K562 (cell line): ENCODE results near the gene RNF145. TPM values are rescaled to one million over a fixed set of nuclear protein-coding genes. Genes with fewer than 3 reads are reported as not detected.
A peak's percentile ranks its signal among the peaks of the same experiment; 100 is the strongest.

ENCODE experiments used
- ATAC-seq: fragments of 200-7000 bp; cut with Tn5 transposase; 3 replicates; pipeline ENCODE4 v1.9.1; 2020; ENCODE audit warnings: moderate library complexity
- BruUV-seq: library from RNA; stranded (reverse); fragments of 400-500 nt; replicated peaks from 2 replicates; lab custom pipeline; 2021; lab: Mats Ljungman, UMichigan
- CTCF ChIA-PET: fragments of 300-600 bp; formaldehyde crosslinking; extraction: SDS; loops from one replicate; lab custom pipeline; 2021; ENCODE audit warnings: low intra/inter-chr PET ratio; lab: Yijun Ruan, JAX
- POLR2A ChIA-PET: fragments of 300-600, 350-650 bp; sonication (Branson Sonifier 250); formaldehyde crosslinking; extraction: SDS; loops from one replicate; lab custom pipeline; 2021; ENCODE audit warnings: antibody characterized with exemption, inconsistent platforms; lab: Yijun Ruan, JAX
- DNase-seq, 4 experiments: peaks; one replicate each; pipeline versions ENCODE4 v3.0.0 to v3.0.0-alpha.2; 2011 to 2018; ENCODE audit warnings: low spot score in 3 of 4, mixed read lengths in 3 of 4; ENCODE audit errors: extremely low read depth in 1 of 4
- FAIRE-seq: peaks from 2 replicates; lab custom pipeline; 2011; peaks lifted over from hg19 to GRCh38; lab: Jason Lieb, UNC
- H2AFZ ChIP-seq: 2 replicates; pipeline ENCODE4 v1.6.0; 2011; ENCODE audit warnings: low read depth, low read length, control low read depth, inconsistent platforms
- H3K27ac ChIP-seq: fragments of 200-600 bp; 3 replicates; pipeline ENCODE4 v1.8.0; 2011; ENCODE audit warnings: low read depth, mild to moderate bottlenecking, control low read depth, inconsistent platforms, low read length, moderate library complexity, mixed read lengths; ENCODE audit errors: extremely low read depth
- H3K27me3 ChIP-seq, 2 experiments: fragments of 300-600 bp in 1 of 2; 2 replicates in 1 of 2; 3 replicates in 1 of 2; pipeline versions ENCODE4 v1.6.0 to v1.8.0; 2011; ENCODE audit warnings: inconsistent platforms in 2 of 2, low read length in 2 of 2, mild to moderate bottlenecking in 1 of 2, mixed read lengths in 1 of 2, moderate library complexity in 1 of 2; ENCODE audit not compliant: control insufficient read depth in 2 of 2, insufficient read depth in 2 of 2
- H3K36me3 ChIP-seq: fragments of 300-600 bp; 3 replicates; pipeline ENCODE4 v1.8.0; 2011; ENCODE audit warnings: mild to moderate bottlenecking, low read length, inconsistent platforms; ENCODE audit not compliant: control insufficient read depth, insufficient read depth
- H3K4me1 ChIP-seq, 2 experiments: fragments of 200-600 bp in 1 of 2; replicated peaks in 1 of 2; 2 replicates in 1 of 2; 3 replicates in 1 of 2; pipeline versions ENCODE4 v1.5.1 to v1.8.0; 2011; ENCODE audit warnings: inconsistent platforms in 2 of 2, low read length in 2 of 2, mild to moderate bottlenecking in 1 of 2, mixed read lengths in 1 of 2, moderate library complexity in 1 of 2; ENCODE audit not compliant: control insufficient read depth in 2 of 2, insufficient read depth in 2 of 2
- H3K4me2 ChIP-seq: 2 replicates; pipeline ENCODE4 v1.6.1; 2011; ENCODE audit warnings: low read length, control low read depth, inconsistent platforms, mixed read lengths; ENCODE audit not compliant: insufficient read depth
- H3K4me3 ChIP-seq: fragments of 200-600 bp; sonication (generic), shearing (Covaris generic); 2 replicates; pipeline ENCODE4 v1.5.1; 2016; ENCODE audit warnings: control low read depth, inconsistent platforms
- H3K79me2 ChIP-seq: fragments of 200-600 bp; 3 replicates; pipeline ENCODE4 v1.8.0; 2011; ENCODE audit warnings: low read length, inconsistent platforms; ENCODE audit not compliant: control insufficient read depth, insufficient read depth
- H3K9ac ChIP-seq, 2 experiments: 2 replicates each; pipeline versions ENCODE4 v1.6.0 to v1.6.1; 2011; ENCODE audit warnings: low read depth in 2 of 2, low read length in 2 of 2, control low read depth in 1 of 2, inconsistent platforms in 1 of 2, mild to moderate bottlenecking in 1 of 2, mixed read lengths in 1 of 2; ENCODE audit not compliant: insufficient read depth in 1 of 2
- H3K9me1 ChIP-seq: one replicate; pipeline ENCODE4 v1.6.0; 2011; ENCODE audit warnings: inconsistent platforms, mild to moderate bottlenecking, low read length, moderate library complexity; ENCODE audit not compliant: control insufficient read depth, insufficient read depth
- H3K9me3 ChIP-seq: replicated peaks from 2 replicates; pipeline ENCODE4 v1.5.1; 2011; ENCODE audit warnings: low read depth, low read length, inconsistent platforms; ENCODE audit not compliant: control insufficient read depth, insufficient read depth
- H4K20me1 ChIP-seq: replicated peaks from 2 replicates; pipeline ENCODE4 v1.6.1; 2011; ENCODE audit warnings: low read length, inconsistent platforms, mixed read lengths; ENCODE audit not compliant: control insufficient read depth, insufficient read depth
- ARID1B ChIP-seq: fragments of 450-650 bp; IDR thresholded peaks from 2 replicates; pipeline ENCODE4 v1.6.1; 2016; ENCODE audit warnings: antibody characterized with exemption, mild to moderate bottlenecking, inconsistent platforms
- CBFA2T2 ChIP-seq: fragments of 450-650 bp; conservative IDR thresholded peaks from 2 replicates; pipeline ENCODE4 v1.6.1; 2017; ENCODE audit warnings: mild to moderate bottlenecking
- CBFA2T3 ChIP-seq: fragments of 450-650 bp; IDR thresholded peaks from 2 replicates; pipeline ENCODE4 v1.6.1; 2017
- DPF2 ChIP-seq: fragments of 450-650 bp; IDR thresholded peaks from 2 replicates; pipeline ENCODE4 v1.6.1; 2016
- EHMT2 ChIP-seq: fragments of 450-650 bp; IDR thresholded peaks from 2 replicates; pipeline ENCODE4 v1.6.1; 2018; ENCODE audit warnings: antibody characterized with exemption
- FOXP1 ChIP-seq: sonication (generic); formaldehyde crosslinking; IDR thresholded peaks from 2 replicates; pipeline ENCODE4 v1.8.0; 2022; ENCODE audit warnings: mild to moderate bottlenecking, missing genetic modification reagents
- KLF6 ChIP-seq: fragments of 250-450 bp; sonication (Bioruptor Pico); IDR thresholded peaks from 2 replicates; pipeline ENCODE4 v1.4.0; 2020; ENCODE audit warnings: mild to moderate bottlenecking, moderate library complexity, borderline replicate concordance
- MEIS2 ChIP-seq: fragments of 450-650 bp; IDR thresholded peaks from 2 replicates; pipeline ENCODE4 v1.6.1; 2014; ENCODE audit warnings: mild to moderate bottlenecking; ENCODE audit not compliant: partially characterized antibody
- RFX7 ChIP-seq: fragments of 250-450 bp; sonication (Bioruptor Pico); IDR thresholded peaks from 2 replicates; pipeline ENCODE4 v1.5.1; 2021; ENCODE audit warnings: mild to moderate bottlenecking
- ZNF12 ChIP-seq: sonication (generic); formaldehyde crosslinking; IDR thresholded peaks from 2 replicates; pipeline ENCODE4 v1.4.0; 2020; ENCODE audit warnings: mild to moderate bottlenecking, missing genetic modification reagents
- ZNF146 ChIP-seq: IDR thresholded peaks from one replicate; pipeline ENCODE4 v1.6.1; 2018; ENCODE audit warnings: missing compliant biosample characterization; ENCODE audit not compliant: unreplicated experiment
- ZNF232 ChIP-seq: sonication (generic); formaldehyde crosslinking; IDR thresholded peaks from 2 replicates; pipeline ENCODE4 v1.8.0; 2022; ENCODE audit warnings: mild to moderate bottlenecking, missing genetic modification reagents
- ZNF512 ChIP-seq: IDR thresholded peaks from 2 replicates; pipeline ENCODE4 v1.6.1; 2016; ENCODE audit warnings: missing genetic modification characterization, missing compliant biosample characterization
- ZNF644 ChIP-seq: fragments of 200-800 bp; sonication (Bioruptor generic); IDR thresholded peaks from 2 replicates; pipeline ENCODE4 v1.6.1; 2016; ENCODE audit warnings: low read depth, missing genetic modification characterization, missing compliant biosample characterization
- WGBS: fragments of 100-300 bp; shearing (Covaris generic); methylation state at CpG from one replicate; pipeline ENCODE4 v1.1.6; 2016; ENCODE audit warnings: low coverage, mixed read lengths; ENCODE audit not compliant: insufficient coverage; ENCODE audit errors: missing lambda C conversion rate; 5-methylcytosine and 5-hydroxymethylcytosine counted together
- in situ Hi-C: fragments of 300-500 bp; cut with MboI; formaldehyde crosslinking; loops from 4 replicates; pipeline ENCODE4 v1.15.0; 2018; ENCODE audit warnings: inconsistent platforms, mixed read lengths
- intact Hi-C: fragments of 100-400 bp; cut with micrococcal nuclease; formaldehyde crosslinking; loops from 2 replicates; pipeline ENCODE4 v1.14.2; 2022
- polyA plus RNA-seq, 8 experiments: library from polyadenylated mRNA; depleted of rRNA in 4 of 8; stranded (reverse) in 5 of 8; unstranded in 3 of 8; fragments of >200 nt; fragmentation: Nextera tagmentation in 2 of 8; fragmentation: Illumina TruSeq in 1 of 8; extraction: Ambion mirVana in 2 of 8; extraction: Trizol in 1 of 8; gene quantifications; 2 replicates each; pipeline versions ENCODE4 v1.2.1 to v1.2.3, GENCODE V29; 2011 to 2014; ENCODE audit warnings: inconsistent platforms in 1 of 8, missing spikeins in 1 of 8
- total RNA-seq, 7 experiments: library from RNA; depleted of rRNA in 6 of 7; stranded (reverse); fragments of >200 nt in 6 of 7; fragmentation: Illumina TruSeq in 2 of 7; extraction: Trizol in 2 of 7; gene quantifications; 2 replicates each; pipeline versions ENCODE4 v1.2.1 to v1.2.3, GENCODE V29; 2011 to 2021; ENCODE audit warnings: low replicate concordance in 1 of 7
- TF ChIP-seq, protein P1 (sequence below): fragments of 250-450 bp; sonication (Bioruptor Pico); IDR thresholded peaks from 2 replicates; pipeline ENCODE4 v1.4.0; 2020; ENCODE audit warnings: mild to moderate bottlenecking, moderate library complexity, borderline replicate concordance
- TF ChIP-seq, protein P2 (sequence below), 2 experiments: IDR thresholded peaks in 1 of 2; conservative IDR thresholded peaks in 1 of 2; 2 replicates each; pipeline ENCODE4 v1.6.1; 2016; ENCODE audit warnings: low read depth in 2 of 2, mild to moderate bottlenecking in 1 of 2, missing compliant biosample characterization in 1 of 2, missing genetic modification characterization in 1 of 2, moderate library complexity in 1 of 2

Gene RNF145
- total and polyA plus RNA-seq, 9 of the 15 experiments (the other 6 are each of a cell fraction or from before 2014, with no cell fraction given), result 13.6 to 40.7 (median 25.4) TPM

DNA sequence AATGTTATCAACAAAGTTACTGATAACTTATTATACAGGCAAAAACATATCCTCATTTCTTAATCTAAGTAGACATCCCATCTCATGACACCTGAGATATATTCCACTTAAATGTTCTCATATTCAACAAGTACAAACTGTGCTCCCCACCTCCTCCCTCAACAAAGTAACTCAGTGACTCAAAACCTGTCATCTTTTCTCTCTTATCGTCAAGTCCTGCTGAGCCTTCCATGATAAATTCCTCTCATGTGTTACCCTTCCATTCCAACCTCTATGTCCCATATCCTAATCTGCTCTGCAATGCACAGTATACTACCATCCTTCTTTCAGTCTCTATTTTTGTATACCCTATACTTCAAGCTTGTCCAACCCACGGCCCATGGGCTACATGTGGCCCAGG lies 13.6 kb downstream of the RNF145 start:
- in situ Hi-C loops, result no loop called here
- Histone ChIP-seq H4K20me1 (0 out of 2 replicates have a peak, but pooled peaks cover 4% of the 10 kb centered on the region), H3K9me1 (no peaks in the 10 kb centered on the region), H3K9me3 (no peaks in the 10 kb centered on the region), H3K27me3 (no peaks in the 10 kb centered on the region), H3K4me1 (peaks cover 0 to 15% of the 10 kb centered on the region in 2 experiments; a peak in 3 of 5 replicates)
- DNase-seq (peak in 2 of 4 experiments; percentile 22 to 51), ATAC-seq (peak; percentile 52)
- no TSS peak for BruUV-seq
- POLR2A ChIA-PET, result interaction anchor here (1.5 kb wide), 1 partner anchor 9 kb away, joined by 4 read pairs; no protein-coding TSS in a partner anchor
- TF ChIP-seq, protein P1, sequence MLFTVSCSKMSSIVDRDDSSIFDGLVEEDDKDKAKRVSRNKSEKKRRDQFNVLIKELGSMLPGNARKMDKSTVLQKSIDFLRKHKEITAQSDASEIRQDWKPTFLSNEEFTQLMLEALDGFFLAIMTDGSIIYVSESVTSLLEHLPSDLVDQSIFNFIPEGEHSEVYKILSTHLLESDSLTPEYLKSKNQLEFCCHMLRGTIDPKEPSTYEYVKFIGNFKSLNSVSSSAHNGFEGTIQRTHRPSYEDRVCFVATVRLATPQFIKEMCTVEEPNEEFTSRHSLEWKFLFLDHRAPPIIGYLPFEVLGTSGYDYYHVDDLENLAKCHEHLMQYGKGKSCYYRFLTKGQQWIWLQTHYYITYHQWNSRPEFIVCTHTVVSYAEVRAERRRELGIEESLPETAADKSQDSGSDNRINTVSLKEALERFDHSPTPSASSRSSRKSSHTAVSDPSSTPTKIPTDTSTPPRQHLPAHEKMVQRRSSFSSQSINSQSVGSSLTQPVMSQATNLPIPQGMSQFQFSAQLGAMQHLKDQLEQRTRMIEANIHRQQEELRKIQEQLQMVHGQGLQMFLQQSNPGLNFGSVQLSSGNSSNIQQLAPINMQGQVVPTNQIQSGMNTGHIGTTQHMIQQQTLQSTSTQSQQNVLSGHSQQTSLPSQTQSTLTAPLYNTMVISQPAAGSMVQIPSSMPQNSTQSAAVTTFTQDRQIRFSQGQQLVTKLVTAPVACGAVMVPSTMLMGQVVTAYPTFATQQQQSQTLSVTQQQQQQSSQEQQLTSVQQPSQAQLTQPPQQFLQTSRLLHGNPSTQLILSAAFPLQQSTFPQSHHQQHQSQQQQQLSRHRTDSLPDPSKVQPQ (CRISPR knock-in tag), result no peak
- TF ChIP-seq FOXP1 (CRISPR knock-in tag), result no peak
- no peak for TF ChIP-seq ZNF512 (tag)
- no peak for TF ChIP-seq RFX7
- TF ChIP-seq DPF2, result peak; percentile 39; the same call in 1 of the 2 replicates
- no peak for TF ChIP-seq ZNF12 (CRISPR knock-in tag)
- TF ChIP-seq, protein P2, sequence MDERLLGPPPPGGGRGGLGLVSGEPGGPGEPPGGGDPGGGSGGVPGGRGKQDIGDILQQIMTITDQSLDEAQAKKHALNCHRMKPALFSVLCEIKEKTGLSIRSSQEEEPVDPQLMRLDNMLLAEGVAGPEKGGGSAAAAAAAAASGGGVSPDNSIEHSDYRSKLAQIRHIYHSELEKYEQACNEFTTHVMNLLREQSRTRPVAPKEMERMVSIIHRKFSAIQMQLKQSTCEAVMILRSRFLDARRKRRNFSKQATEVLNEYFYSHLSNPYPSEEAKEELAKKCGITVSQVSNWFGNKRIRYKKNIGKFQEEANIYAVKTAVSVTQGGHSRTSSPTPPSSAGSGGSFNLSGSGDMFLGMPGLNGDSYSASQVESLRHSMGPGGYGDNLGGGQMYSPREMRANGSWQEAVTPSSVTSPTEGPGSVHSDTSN (CRISPR knock-in tag; IDR thresholded peaks at IDR 0.05; ENCODE audit: low read depth), result no peak
- TF ChIP-seq, protein P2 (tag; conservative IDR thresholded peaks at IDR 0.05; ENCODE audit: low read depth), result 0 out of 2 replicates have a peak, but pooled peaks have one; percentile 14
- TF ChIP-seq ZNF644 (tag), result no peak
- no peak for TF ChIP-seq ZNF232 (CRISPR knock-in tag)
- no peak for TF ChIP-seq KLF6
- 0 out of 2 replicates have a peak, but pooled peaks have one; percentile 22 for TF ChIP-seq CBFA2T2
- no peak for TF ChIP-seq ZNF146 (CRISPR knock-in tag)
- TF ChIP-seq CBFA2T3, result peak; percentile 65
- TF ChIP-seq EHMT2, result 0 out of 2 replicates have a peak, but pooled peaks have one; percentile 39
- TF ChIP-seq MEIS2, result peak; percentile 31
- peak; percentile 28; the same call in 1 of the 2 replicates for TF ChIP-seq ARID1B
- TF ChIP-seq, all 486 proteins: peak for 7
- 42% methylated on average over 2 of the region's 2 CpGs for WGBS
- no peak overlapping the region for H2AFZ ChIP-seq
- H3K4me2 ChIP-seq, result no peak overlapping the region
- no peak overlapping the region for H3K9ac ChIP-seq
- FAIRE-seq, result peak; percentile 59
- no peak overlapping the region for H3K27ac ChIP-seq
- H3K36me3 ChIP-seq, result peaks cover 90% of the 10 kb centered on the region
- intact Hi-C loops, result no loop called here
- no peak overlapping the region for H3K4me3 ChIP-seq
- peaks cover 93% of the 10 kb centered on the region for H3K79me2 ChIP-seq
- CTCF ChIA-PET, result no interaction called here
